ENCODE measurements around the gene ADCY9.

ADCY9 gene

GRCh38 chr16:4067262-4068001 lies 48.8 kb downstream of the ADCY9 start:
- Histone ChIP-seq H3K4me2 (no peak overlapping the region), H3K79me2 (ENCODE audit: insufficient read depth, low read depth) (no peaks in the 10 kb centered on the region), H3K36me3 (ENCODE audit: insufficient read depth) (no peaks in the 10 kb centered on the region), H3K4me3 (IDR thresholded peaks at IDR 0.05; ENCODE audit: insufficient read depth, low read depth, low read length) (no peak overlapping the region), H3K9ac (no peak overlapping the region), H3K27me3 (ENCODE audit: insufficient read depth, low read depth) (no peaks in the 10 kb centered on the region), H2AFZ (ENCODE audit: low read depth) (no peak overlapping the region), H4K20me1 (ENCODE audit: insufficient read depth) (no peaks in the 10 kb centered on the region), H3K4me1 (ENCODE audit: low read depth, poor library complexity, severe bottlenecking) (no peaks in the 10 kb centered on the region), H3K27ac (no peak overlapping the region)
- TF ChIP-seq CTCF (conservative IDR thresholded peaks at IDR 0.05; ENCODE audit: low read depth, low read length): no peak

GRCh38 chr16:4064950-4065352 lies 51.3 kb downstream of the ADCY9 start:
- Histone ChIP-seq H3K4me1 (ENCODE audit: low read depth, poor library complexity, severe bottlenecking) (no peaks in the 10 kb centered on the region), H3K4me3 (IDR thresholded peaks at IDR 0.05; ENCODE audit: insufficient read depth, low read depth, low read length) (no peak overlapping the region), H4K20me1 (ENCODE audit: insufficient read depth) (no peaks in the 10 kb centered on the region), H3K9ac (no peak overlapping the region), H3K79me2 (ENCODE audit: insufficient read depth, low read depth) (no peaks in the 10 kb centered on the region), H3K4me2 (no peak overlapping the region), H3K27me3 (ENCODE audit: insufficient read depth, low read depth) (no peaks in the 10 kb centered on the region), H3K36me3 (ENCODE audit: insufficient read depth) (no peaks in the 10 kb centered on the region), H3K27ac (no peak overlapping the region), H2AFZ (ENCODE audit: low read depth) (no peak overlapping the region)
- no peak for TF ChIP-seq CTCF (conservative IDR thresholded peaks at IDR 0.05; ENCODE audit: low read depth, low read length)

GRCh38 chr16:4062212-4062802 lies 53.9 kb downstream of the ADCY9 start:
- Histone ChIP-seq H3K27me3 (ENCODE audit: insufficient read depth, low read depth) (no peaks in the 10 kb centered on the region), H3K4me3 (IDR thresholded peaks at IDR 0.05; ENCODE audit: insufficient read depth, low read depth, low read length) (no peak overlapping the region), H3K36me3 (ENCODE audit: insufficient read depth) (no peaks in the 10 kb centered on the region), H3K4me2 (no peak overlapping the region), H3K9ac (no peak overlapping the region), H3K27ac (no peak overlapping the region), H3K4me1 (ENCODE audit: low read depth, poor library complexity, severe bottlenecking) (no peaks in the 10 kb centered on the region), H2AFZ (ENCODE audit: low read depth) (no peak overlapping the region), H4K20me1 (ENCODE audit: insufficient read depth) (no peaks in the 10 kb centered on the region), H3K79me2 (ENCODE audit: insufficient read depth, low read depth) (no peaks in the 10 kb centered on the region)
- no peak for TF ChIP-seq CTCF (conservative IDR thresholded peaks at IDR 0.05; ENCODE audit: low read depth, low read length)

GRCh38 chr16:4060823-4061222 lies 55.4 kb downstream of the ADCY9 start:
- H3K4me2 ChIP-seq: no peak overlapping the region
- H3K36me3 ChIP-seq (ENCODE audit: insufficient read depth): no peaks in the 10 kb centered on the region
- H3K4me3 ChIP-seq (IDR thresholded peaks at IDR 0.05; ENCODE audit: insufficient read depth, low read depth, low read length): no peak overlapping the region
- no peaks in the 10 kb centered on the region for H3K27me3 ChIP-seq (ENCODE audit: insufficient read depth, low read depth)
- H3K4me1 ChIP-seq (ENCODE audit: low read depth, poor library complexity, severe bottlenecking): no peaks in the 10 kb centered on the region
- no peak overlapping the region for H2AFZ ChIP-seq (ENCODE audit: low read depth)
- no peaks in the 10 kb centered on the region for H4K20me1 ChIP-seq (ENCODE audit: insufficient read depth)
- no peak overlapping the region for H3K9ac ChIP-seq
- H3K79me2 ChIP-seq (ENCODE audit: insufficient read depth, low read depth): no peaks in the 10 kb centered on the region
- no peak overlapping the region for H3K27ac ChIP-seq
- no peak for TF ChIP-seq CTCF (conservative IDR thresholded peaks at IDR 0.05; ENCODE audit: low read depth, low read length)
